Endothelial cell of umbilical vein (primary cell): ENCODE data around the gene TNPO1. TPM values are rescaled to one million over a fixed set of nuclear protein-coding genes. Genes with fewer than 3 reads are reported as not detected.
A peak's percentile ranks its signal among the peaks of the same experiment; 100 is the strongest.

ENCODE experiments used
- BruUV-seq: library from RNA; stranded (reverse); fragments of 400-500 nt; replicated peaks from 2 replicates; lab custom pipeline; 2021; lab: Mats Ljungman, UMichigan
- CTCF ChIA-PET: fragments of 300-600, 350-600 bp; sonication (Branson Sonifier 250); formaldehyde crosslinking; loops from one replicate; lab custom pipeline; 2021; ENCODE audit warnings: antibody characterized with exemption, inconsistent platforms; lab: Charles Lee
- POLR2A ChIA-PET: fragments of 300-600, 350-600 bp; sonication (Branson Sonifier 250); formaldehyde crosslinking; loops from one replicate; lab custom pipeline; 2021; ENCODE audit warnings: antibody characterized with exemption, inconsistent platforms; lab: Charles Lee
- DNase-seq: peaks from one replicate; pipeline ENCODE4 v3.0.0-alpha.2; 2011; ENCODE audit warnings: low read depth, low spot score
- FAIRE-seq: peaks from 2 replicates; lab custom pipeline; 2011; peaks lifted over from hg19 to GRCh38; lab: Jason Lieb, UNC
- H2AFZ ChIP-seq: 2 replicates; pipeline ENCODE4 v1.6.0; 2012; ENCODE audit warnings: low read depth, low read length, control low read depth, inconsistent platforms
- H3K27ac ChIP-seq: 2 replicates; pipeline ENCODE4 v1.5.1; 2011; ENCODE audit warnings: low read depth, mild to moderate bottlenecking, control low read depth, low read length, moderate library complexity; ENCODE audit not compliant: insufficient read depth
- H3K27me3 ChIP-seq, 2 experiments: 2 replicates each; pipeline versions ENCODE4 v1.6.0 to v1.6.1; 2011; ENCODE audit warnings: low read length in 2 of 2, mixed read lengths in 1 of 2; ENCODE audit not compliant: control insufficient read depth in 2 of 2, insufficient read depth in 2 of 2
- H3K36me3 ChIP-seq, 2 experiments: 2 replicates in 1 of 2; 3 replicates in 1 of 2; pipeline ENCODE4 v1.5.1; 2011; ENCODE audit warnings: low read length in 2 of 2, mild to moderate bottlenecking in 1 of 2, moderate library complexity in 1 of 2; ENCODE audit not compliant: control insufficient read depth in 2 of 2, insufficient read depth in 2 of 2; ENCODE audit errors: extremely low read depth in 1 of 2
- H3K4me1 ChIP-seq: 3 replicates; pipeline ENCODE4 v1.5.1; 2011; ENCODE audit warnings: mild to moderate bottlenecking, low read length; ENCODE audit not compliant: control insufficient read depth, insufficient read depth; ENCODE audit errors: extremely low read depth
- H3K4me2 ChIP-seq: 2 replicates; pipeline ENCODE4 v1.6.1; 2011; ENCODE audit warnings: low read length, control low read depth, mixed read lengths; ENCODE audit not compliant: insufficient read depth
- H3K4me3 ChIP-seq, 3 experiments: fragments of 200-600 bp in 1 of 3; sonication (generic), shearing (Covaris generic) in 1 of 3; replicated peaks in 1 of 3; 2 replicates each; pipeline ENCODE4 v1.5.1; 2011 to 2016; ENCODE audit warnings: control low read depth in 3 of 3, low read length in 3 of 3, mild to moderate bottlenecking in 2 of 3, inconsistent platforms in 1 of 3, low read depth in 1 of 3, moderate library complexity in 1 of 3; ENCODE audit not compliant: insufficient read depth in 1 of 3
- H3K79me2 ChIP-seq: 2 replicates; pipeline ENCODE4 v1.6.0; 2012; ENCODE audit warnings: low read length, inconsistent platforms; ENCODE audit not compliant: control insufficient read depth, insufficient read depth
- H3K9ac ChIP-seq: replicated peaks from 2 replicates; pipeline ENCODE3; 2011; ENCODE audit warnings: low read length, control low read depth; ENCODE audit not compliant: insufficient read depth; ENCODE audit errors: extremely low read depth
- H3K9me1 ChIP-seq: replicated peaks from 3 replicates; pipeline ENCODE4 v1.6.0; 2011; ENCODE audit warnings: mild to moderate bottlenecking, low read length; ENCODE audit not compliant: control insufficient read depth, insufficient read depth; ENCODE audit errors: extremely low read depth
- H3K9me3 ChIP-seq: replicated peaks from 2 replicates; pipeline ENCODE4 v1.5.1; 2012; ENCODE audit warnings: low read length, inconsistent platforms; ENCODE audit not compliant: control insufficient read depth, insufficient read depth
- H4K20me1 ChIP-seq: replicated peaks from 2 replicates; pipeline ENCODE3; 2011; ENCODE audit warnings: mild to moderate bottlenecking, low read length; ENCODE audit not compliant: control insufficient read depth, insufficient read depth; ENCODE audit errors: extremely low read depth
- CTCF ChIP-seq, 2 donors: IDR thresholded peaks; 1 replicate in 1 of 2; 2 replicates in 1 of 2; pipeline ENCODE4 v1.5.1; 2011; ENCODE audit warnings: low read length in 2 of 2, mild to moderate bottlenecking in 2 of 2, moderate library complexity in 2 of 2, control low read depth in 1 of 2, inconsistent platforms in 1 of 2, low read depth in 1 of 2; ENCODE audit not compliant: insufficient read depth in 1 of 2; ENCODE audit errors: extremely low read depth in 1 of 2
- EZH2 ChIP-seq: IDR thresholded peaks from 2 replicates; pipeline ENCODE4 v1.6.1; 2012; ENCODE audit warnings: borderline replicate concordance, low read depth, mild to moderate bottlenecking, moderate library complexity, low read length, inconsistent platforms; ENCODE audit not compliant: severe bottlenecking
- FOS ChIP-seq: IDR thresholded peaks from 2 replicates; pipeline ENCODE4 v1.6.1; 2011; ENCODE audit warnings: mild to moderate bottlenecking, low read length, moderate library complexity, borderline replicate concordance; ENCODE audit not compliant: insufficient read depth
- GATA2 ChIP-seq: IDR thresholded peaks from 2 replicates; pipeline ENCODE4 v1.7.0; 2011; ENCODE audit warnings: low read depth, mild to moderate bottlenecking, moderate library complexity, mixed read lengths, low read length; ENCODE audit not compliant: insufficient read length, insufficient read depth
- JUN ChIP-seq: IDR thresholded peaks from 2 replicates; pipeline ENCODE4 v1.6.1; 2011; ENCODE audit warnings: borderline replicate concordance, low read depth; ENCODE audit not compliant: insufficient read length, insufficient read depth
- MYC ChIP-seq: IDR thresholded peaks from one replicate; pipeline ENCODE4 v1.6.1; 2011; ENCODE audit warnings: mild to moderate bottlenecking, low read depth, low read length
- POLR2A ChIP-seq: IDR thresholded peaks from 2 replicates; pipeline ENCODE4 v1.6.1; 2012; ENCODE audit warnings: low read depth, mild to moderate bottlenecking, control low read depth, low read length
- dilution Hi-C: fragments of 300-500 bp; cut with MboI; formaldehyde crosslinking; loops from one replicate; pipeline ENCODE4 v1.15.0; 2019; ENCODE audit warnings: low sequenced_read_pairs; ENCODE audit not compliant: extremely low pct_ligation_motif_present
- intact Hi-C: fragments of 100-400 bp; cut with micrococcal nuclease; formaldehyde crosslinking; loops from one replicate; pipeline ENCODE4 v1.10.0; 2022
- polyA plus RNA-seq, 4 experiments: library from polyadenylated mRNA; depleted of rRNA in 3 of 4; stranded (reverse) in 3 of 4; unstranded in 1 of 4; fragments of >200 nt; gene quantifications; 2 replicates each; pipeline versions ENCODE4 v1.2.1 to v1.2.3, GENCODE V29; 2011 to 2012; ENCODE audit warnings: missing spikeins in 1 of 4
- total RNA-seq: library from RNA; stranded (reverse); gene quantifications from 2 replicates; pipeline ENCODE4 v1.2.3, GENCODE V29; 2021

The TNPO1 gene
- total and polyA plus RNA-seq, 2 donors (not counting 3 experiments of a cell fraction or from before 2014, with no cell fraction given), result 65.6 to 298 TPM

GRCh38 chr5:72844218-72844603 is 27.8 kb downstream of the TNPO1 start:
- peaks cover 4% of the 10 kb centered on the region for H4K20me1 ChIP-seq
- H3K79me2 ChIP-seq, result peaks cover 87% of the 10 kb centered on the region
- FAIRE-seq (no peak), DNase-seq (peak; percentile 49)
- H3K4me3 ChIP-seq, result no peak overlapping the region
- intact Hi-C loops, result loop anchor here (1.0 to 10.0 kb wide), 2 partner anchors 27 to 599 kb away; no protein-coding TSS in a partner anchor
- H3K4me2 ChIP-seq, result peak overlapping the region; percentile 57
- TF ChIP-seq POLR2A, result no peak
- TF ChIP-seq JUN, result no peak
- no peak for TF ChIP-seq EZH2
- no peak for TF ChIP-seq CTCF (IDR thresholded peaks at IDR 0.05; ENCODE audit: extremely low read depth in 1 of 2, insufficient read depth in 1 of 2, low read depth in 1 of 2, low read length in 2 of 2)
- TF ChIP-seq FOS, result peak; percentile 31
- no peak for TF ChIP-seq MYC
- TF ChIP-seq GATA2, result peak; percentile 82
- ChIA-PET CTCF (interaction anchor here (0.6 to 5.4 kb wide), 3 partner anchors 23 to 524 kb away, joined by 3 to 37 read pairs (median 3); partner anchors contain the start of genes MRPS27, PTCD2 and TNPO1), POLR2A (interaction anchor here (0.7 to 0.9 kb wide), 2 partner anchors 27 to 206 kb away, joined by 3 to 4 read pairs; partner anchors contain the start of gene TNPO1)
- no peaks in the 10 kb centered on the region for H3K36me3 ChIP-seq
- H3K27ac ChIP-seq, result peak overlapping the region; percentile 95
- H3K9me1 ChIP-seq, result no peaks in the 10 kb centered on the region
- peaks cover 58% of the 10 kb centered on the region for H3K4me1 ChIP-seq
- BruUV-seq, result no TSS peak
- dilution Hi-C loops, result no loop called here
- H2AFZ ChIP-seq, result no peak overlapping the region
- no peaks in the 10 kb centered on the region for H3K9me3 ChIP-seq
- H3K27me3 ChIP-seq, result no peaks in the 10 kb centered on the region
- H3K9ac ChIP-seq, result peak overlapping the region; percentile 70
